GM10266 (cell line): ENCODE measurements around the gene FAM53B.

ENCODE experiments used
- DNase-seq: peaks from one replicate; pipeline ENCODE4 v3.0.0; 2012; ENCODE audit errors: extremely low spot score
- CTCF ChIP-seq: IDR thresholded peaks from 2 replicates; pipeline ENCODE4 v1.5.1; 2012; ENCODE audit warnings: mild to moderate bottlenecking, low read depth; ENCODE audit not compliant: control insufficient read depth, insufficient read depth; ENCODE audit errors: missing control alignments

Gene FAM53B

GRCh38 chr10:124641282-124642087 lies 102.7 kb downstream of the FAM53B start:
- DNase-seq = peak; percentile 57

GRCh38 chr10:124640538-124641231 lies 103.5 kb downstream of the FAM53B start:
- DNase-seq = peak; percentile 63

More at GRCh38 chr10:124641282-124642087, 102.7 kb downstream of the FAM53B start:
- TF ChIP-seq CTCF = no peak

GRCh38 chr10:124640056-124640455 lies 104.1 kb downstream of the FAM53B start:
- DNase-seq = no peak
- no peak for TF ChIP-seq CTCF

More at GRCh38 chr10:124640538-124641231, 103.5 kb downstream of the FAM53B start:
- TF ChIP-seq CTCF = no peak

- TF ChIP-seq CTCF = no peak
- no peak for DNase-seq
Observed at GRCh38 chr10:124639646-124640045, 104.5 kb downstream of the FAM53B start.

GRCh38 chr10:124639206-124639605 lies 105.0 kb downstream of the FAM53B start:
- no peak for DNase-seq
- no peak for TF ChIP-seq CTCF

- TF ChIP-seq CTCF = no peak
- DNase-seq = no peak
Observed at GRCh38 chr10:124637746-124638145, 106.4 kb downstream of the FAM53B start.
